Natural killer cell (primary cell): ENCODE measurements around the gene BMPR1A. TPM values are rescaled to one million over a fixed set of nuclear protein-coding genes. Genes with fewer than 3 reads are reported as not detected.

ENCODE experiments used
- ATAC-seq, 3 donors: fragments of 150-1000 bp in 2 of 3; fragments of 200-7000 bp in 1 of 3; cut with Tn5 transposase; 1 replicate in 1 of 3; 2 replicates in 2 of 3; pipeline ENCODE4 v1.10.0; 2021; ENCODE audit warnings: mild to moderate bottlenecking in 2 of 3, moderate library complexity in 2 of 3
- DNase-seq, 2 donors: peaks; one replicate each; pipeline versions ENCODE4 v3.0.0 to v3.0.0-alpha.2; 2013 to 2021; ENCODE audit warnings: mixed read lengths in 1 of 2
- H3K27ac ChIP-seq: one replicate; pipeline ENCODE4 v1.5.1; 2013; ENCODE audit warnings: mild to moderate bottlenecking, low read length
- H3K27me3 ChIP-seq: one replicate; pipeline ENCODE4 v1.6.1; 2013; ENCODE audit warnings: low read length; ENCODE audit not compliant: control insufficient read depth, insufficient read depth
- H3K36me3 ChIP-seq: one replicate; pipeline ENCODE4 v1.6.1; 2013; ENCODE audit warnings: low read length; ENCODE audit not compliant: control insufficient read depth, insufficient read depth
- H3K4me1 ChIP-seq: one replicate; pipeline ENCODE4 v1.6.1; 2013; ENCODE audit warnings: low read length; ENCODE audit not compliant: control insufficient read depth, insufficient read depth
- H3K4me3 ChIP-seq: one replicate; pipeline ENCODE4 v1.5.1; 2013; ENCODE audit warnings: low read length
- H3K9me3 ChIP-seq: one replicate; pipeline ENCODE4 v1.6.1; 2013; ENCODE audit warnings: low read length; ENCODE audit not compliant: control insufficient read depth, insufficient read depth
- H3K27ac Mint-ChIP-seq, 2 donors: one replicate each; pipeline ENCODE4 v1.8.0; 2022; ENCODE audit warnings: mild to moderate bottlenecking in 2 of 2, mixed read lengths in 2 of 2, moderate library complexity in 1 of 2
- H3K27me3 Mint-ChIP-seq, 2 donors: one replicate each; pipeline ENCODE4 v1.8.0; 2022; ENCODE audit warnings: low read depth in 2 of 2, mixed read lengths in 2 of 2
- H3K36me3 Mint-ChIP-seq: one replicate; pipeline ENCODE4 v1.8.0; 2022; ENCODE audit warnings: mixed read lengths
- H3K4me1 Mint-ChIP-seq, 2 donors: one replicate each; pipeline ENCODE4 v1.8.0; 2022; ENCODE audit warnings: mixed read lengths in 2 of 2
- H3K4me3 Mint-ChIP-seq: one replicate; pipeline ENCODE4 v1.8.0; 2022; ENCODE audit warnings: mild to moderate bottlenecking, moderate library complexity, mixed read lengths
- H3K9me3 Mint-ChIP-seq, 2 donors: one replicate each; pipeline ENCODE4 v1.8.0; 2022; ENCODE audit warnings: mixed read lengths in 2 of 2
- WGBS: methylation state at CpG from one replicate; pipeline ENCODE4 v1.1.7; 2013; ENCODE audit warnings: missing lambda C conversion rate; ENCODE audit not compliant: insufficient coverage; 5-methylcytosine and 5-hydroxymethylcytosine counted together
- intact Hi-C: fragments of 100-400 bp; cut with micrococcal nuclease; formaldehyde crosslinking; loops from one replicate; pipeline ENCODE4 v1.14.2; 2022
- total RNA-seq, 4 donors: library from RNA; stranded (reverse); fragments of 120-200 nt in 1 of 4; gene quantifications; one replicate each; pipeline versions ENCODE4 v1.2.3 to v1.2.4, GENCODE V29; 2013 to 2022
- TF ChIP-seq, protein P1 (sequence below): fragments of 200-600 bp; IDR thresholded peaks from one replicate; pipeline ENCODE4 v1.8.0; 2022; ENCODE audit warnings: antibody characterized with exemption

BMPR1A gene
- total RNA-seq, 3 donors from 2014 or later (not counting 1 experiment from before 2014, with no cell fraction given): 5.5 to 8.1 (median 7.7) TPM

DNA sequence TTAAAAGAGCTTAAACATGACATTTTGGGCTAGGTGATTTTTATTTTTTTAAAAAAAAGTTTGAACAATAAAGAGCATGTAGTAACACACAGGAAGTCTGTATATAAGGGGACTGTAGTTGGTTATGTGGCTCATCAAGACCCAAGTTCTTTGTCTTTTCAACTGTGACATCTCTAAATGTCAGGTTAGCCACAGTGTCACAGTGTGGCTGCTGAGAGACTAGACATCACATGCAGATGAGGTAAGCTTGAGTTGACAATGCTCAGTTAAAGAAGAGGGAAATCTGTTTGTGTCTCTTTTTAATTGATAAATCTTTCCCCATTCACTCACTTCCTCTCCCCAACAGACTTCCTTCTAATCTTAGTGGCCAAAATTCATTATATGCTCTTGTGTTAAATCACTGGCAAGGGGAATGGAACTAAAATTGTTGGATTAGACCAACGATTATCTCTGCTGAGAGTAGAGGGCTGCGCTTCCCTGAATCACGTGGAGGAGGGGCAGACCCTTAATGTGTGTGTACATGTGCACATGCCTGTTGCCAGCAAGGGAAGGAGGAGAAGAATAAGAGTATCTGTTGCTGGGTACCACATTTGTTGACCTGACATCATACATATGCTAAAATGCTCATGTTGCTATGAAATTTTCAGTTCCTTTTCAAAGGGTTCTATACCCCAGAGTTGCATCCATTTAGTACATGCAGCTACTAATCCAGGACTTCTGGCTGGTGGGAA lies 122.7 kb downstream of the BMPR1A start:
- TF ChIP-seq, protein P1, sequence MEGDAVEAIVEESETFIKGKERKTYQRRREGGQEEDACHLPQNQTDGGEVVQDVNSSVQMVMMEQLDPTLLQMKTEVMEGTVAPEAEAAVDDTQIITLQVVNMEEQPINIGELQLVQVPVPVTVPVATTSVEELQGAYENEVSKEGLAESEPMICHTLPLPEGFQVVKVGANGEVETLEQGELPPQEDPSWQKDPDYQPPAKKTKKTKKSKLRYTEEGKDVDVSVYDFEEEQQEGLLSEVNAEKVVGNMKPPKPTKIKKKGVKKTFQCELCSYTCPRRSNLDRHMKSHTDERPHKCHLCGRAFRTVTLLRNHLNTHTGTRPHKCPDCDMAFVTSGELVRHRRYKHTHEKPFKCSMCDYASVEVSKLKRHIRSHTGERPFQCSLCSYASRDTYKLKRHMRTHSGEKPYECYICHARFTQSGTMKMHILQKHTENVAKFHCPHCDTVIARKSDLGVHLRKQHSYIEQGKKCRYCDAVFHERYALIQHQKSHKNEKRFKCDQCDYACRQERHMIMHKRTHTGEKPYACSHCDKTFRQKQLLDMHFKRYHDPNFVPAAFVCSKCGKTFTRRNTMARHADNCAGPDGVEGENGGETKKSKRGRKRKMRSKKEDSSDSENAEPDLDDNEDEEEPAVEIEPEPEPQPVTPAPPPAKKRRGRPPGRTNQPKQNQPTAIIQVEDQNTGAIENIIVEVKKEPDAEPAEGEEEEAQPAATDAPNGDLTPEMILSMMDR: no peak
- no peaks in the 10 kb centered on the region for H3K9me3 Mint-ChIP-seq
- H3K27me3 Mint-ChIP-seq: no peaks in the 10 kb centered on the region
- no peak overlapping the region for H3K4me3 Mint-ChIP-seq
- H3K4me1 Mint-ChIP-seq: peaks cover 7 to 14% of the 10 kb centered on the region in 2 donors
- DNase-seq (no peak), ATAC-seq (peak in 2 of 3 donors; percentile 52 to 57)
- Histone ChIP-seq H3K27ac (no peak overlapping the region), H3K36me3 (no peaks in the 10 kb centered on the region), H3K4me1 (no peaks in the 10 kb centered on the region), H3K4me3 (no peak overlapping the region), H3K9me3 (no peaks in the 10 kb centered on the region), H3K27me3 (no peaks in the 10 kb centered on the region)
- no peaks in the 10 kb centered on the region for H3K36me3 Mint-ChIP-seq
- WGBS: 71% methylated on average over 3 of the region's 3 CpGs
- intact Hi-C loops: no loop called here
- no peak overlapping the region for H3K27ac Mint-ChIP-seq

DNA sequence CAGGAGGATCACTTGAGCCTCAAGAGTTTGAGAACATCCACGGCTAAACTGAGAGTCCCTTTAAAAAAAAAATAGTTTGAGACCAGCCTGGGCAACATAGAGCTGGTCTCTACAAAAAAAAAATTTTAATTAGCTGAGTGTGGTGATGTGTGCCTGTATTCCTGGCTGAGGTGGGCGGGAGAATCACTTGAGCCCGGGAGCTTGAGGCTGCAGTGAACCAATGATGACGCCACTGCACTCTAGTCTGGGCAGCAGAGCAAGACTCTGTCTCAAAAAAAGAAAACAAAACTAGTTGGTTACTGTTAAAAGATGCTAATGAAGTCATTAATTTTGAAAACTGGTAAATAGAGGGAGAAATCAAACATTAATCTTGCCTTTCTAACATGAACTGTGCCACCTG lies 124.6 kb downstream of the BMPR1A start:
- intact Hi-C loops: no loop called here
- Histone ChIP-seq H3K4me3 (no peak overlapping the region), H3K36me3 (no peaks in the 10 kb centered on the region), H3K27ac (no peak overlapping the region), H3K27me3 (no peaks in the 10 kb centered on the region), H3K9me3 (no peaks in the 10 kb centered on the region), H3K4me1 (no peaks in the 10 kb centered on the region)
- Mint-ChIP-seq H3K4me1 (peaks cover 7 to 14% of the 10 kb centered on the region in 2 donors), H3K9me3 (no peaks in the 10 kb centered on the region), H3K27me3 (no peaks in the 10 kb centered on the region), H3K4me3 (no peak overlapping the region), H3K27ac (no peak overlapping the region), H3K36me3 (no peaks in the 10 kb centered on the region)
- no peak for DNase-seq
- no peak for ATAC-seq
- TF ChIP-seq, protein P1: no peak
- WGBS: over 99% methylated on average over 4 of the region's 4 CpGs

DNA sequence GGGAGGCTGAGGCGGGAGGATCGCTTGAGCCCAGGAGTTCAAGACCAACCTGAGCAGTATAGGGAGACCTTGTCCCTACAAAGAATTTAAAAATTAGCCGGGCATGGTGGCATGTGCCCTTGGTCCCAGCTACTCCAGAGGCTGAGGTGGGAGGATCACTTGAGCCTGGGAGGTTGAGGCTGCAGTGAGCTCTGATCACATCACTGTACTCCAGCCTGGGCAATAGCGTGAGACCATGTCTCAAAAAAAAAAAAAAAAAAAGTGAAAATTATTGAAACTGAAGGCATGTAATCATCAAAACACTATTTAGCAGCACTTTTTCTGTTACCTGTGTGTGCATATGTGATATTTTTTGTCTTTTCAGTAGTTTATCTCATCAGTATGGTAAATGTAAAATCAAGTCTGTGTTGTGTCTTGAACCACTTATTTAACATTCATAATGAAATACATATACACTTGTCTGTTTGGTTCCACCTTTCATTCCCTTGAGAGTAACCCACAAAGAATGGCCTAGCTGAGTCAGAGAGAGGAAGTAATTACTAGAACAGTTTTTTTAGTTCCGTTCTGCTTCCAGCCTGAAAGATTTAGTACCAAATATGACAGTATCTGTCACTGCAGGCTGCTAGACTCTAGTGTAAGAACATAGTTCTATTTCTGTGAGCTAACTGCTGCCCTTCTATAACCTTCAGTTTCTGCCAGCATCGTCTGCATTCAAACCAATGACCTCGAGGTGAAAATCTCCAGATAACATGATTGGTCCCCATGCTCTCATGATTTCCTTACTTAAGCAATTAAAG lies 132.4 kb downstream of the BMPR1A start:
- Histone ChIP-seq H3K27ac (no peak overlapping the region), H3K4me1 (no peaks in the 10 kb centered on the region), H3K36me3 (no peaks in the 10 kb centered on the region), H3K9me3 (no peaks in the 10 kb centered on the region), H3K27me3 (no peaks in the 10 kb centered on the region), H3K4me3 (no peak overlapping the region)
- WGBS: 62% methylated on average over 7 of the region's 7 CpGs
- ATAC-seq (no peak), DNase-seq (no peak)
- intact Hi-C loops: no loop called here
- Mint-ChIP-seq H3K27me3 (no peaks in the 10 kb centered on the region), H3K4me3 (no peak overlapping the region), H3K4me1 (peaks cover 0 to 4% of the 10 kb centered on the region in 2 donors), H3K36me3 (no peaks in the 10 kb centered on the region), H3K27ac (no peak overlapping the region), H3K9me3 (no peaks in the 10 kb centered on the region)
- TF ChIP-seq, protein P1: no peak
